Measurements from ENCODE around the gene SPPL2B.
"Not testable (repeated sequence)": the region's sequence is repeated elsewhere in the genome, so short reads cannot be mapped to it uniquely, and the experiment has no call there.

The SPPL2B gene

GRCh38 chr19:2338055-2338615, 9.7 kb downstream of the SPPL2B start:
- DNase-seq (ENCODE audit: low read depth in 2 of 2), result no peak

DNA sequence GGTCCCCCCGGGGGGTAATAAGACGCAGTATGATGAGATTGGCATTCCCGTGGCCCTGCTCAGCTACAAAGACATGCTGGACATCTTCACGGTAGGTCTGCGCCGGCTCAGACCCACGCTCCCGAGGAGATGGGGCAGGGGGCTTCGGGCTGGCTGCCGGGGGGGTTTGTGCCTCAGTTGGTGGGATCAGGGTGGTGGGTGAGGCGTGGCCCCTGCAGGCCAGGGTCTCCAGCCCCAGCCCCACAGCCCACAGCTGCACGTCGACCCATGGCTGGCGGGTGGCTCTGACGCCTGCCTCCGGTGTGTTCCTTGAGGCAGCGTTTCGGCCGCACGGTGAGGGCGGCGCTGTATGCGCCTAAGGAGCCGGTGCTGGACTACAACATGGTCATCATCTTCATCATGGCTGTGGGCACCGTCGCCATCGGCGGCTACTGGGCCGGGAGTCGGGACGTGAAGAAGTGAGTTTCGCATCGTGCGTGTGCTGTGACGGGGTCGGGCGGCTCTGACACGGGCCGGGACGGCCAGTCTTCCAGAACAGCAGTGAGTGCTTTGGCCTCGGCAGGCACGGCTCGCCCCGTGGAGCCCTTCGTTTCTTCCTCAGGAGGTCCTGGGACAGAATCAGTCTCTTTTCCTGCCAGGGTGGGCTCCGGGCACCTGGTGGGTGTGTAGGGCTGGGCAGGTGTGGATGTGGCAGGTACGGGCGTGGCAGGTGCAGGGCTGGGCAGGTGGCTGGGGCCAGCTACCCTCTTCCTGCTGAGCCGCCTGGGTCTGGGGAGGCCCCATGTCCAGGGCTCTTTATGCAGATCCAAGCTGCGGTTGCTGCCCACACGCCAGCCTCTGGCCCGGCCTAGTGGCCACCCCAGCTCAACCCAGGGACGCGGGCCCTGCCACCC, 10.5 kb downstream of the SPPL2B start:
- DNase-seq (ENCODE audit: low read depth in 2 of 2), result no peak

GRCh38 chr19:2339644-2340310, 11.3 kb downstream of the SPPL2B start:
- no peak for DNase-seq (ENCODE audit: low read depth in 2 of 2)

- no peak for DNase-seq (ENCODE audit: low read depth in 2 of 2)
Observed at GRCh38 chr19:2340496-2341243, 12.2 kb downstream of the SPPL2B start.

DNA sequence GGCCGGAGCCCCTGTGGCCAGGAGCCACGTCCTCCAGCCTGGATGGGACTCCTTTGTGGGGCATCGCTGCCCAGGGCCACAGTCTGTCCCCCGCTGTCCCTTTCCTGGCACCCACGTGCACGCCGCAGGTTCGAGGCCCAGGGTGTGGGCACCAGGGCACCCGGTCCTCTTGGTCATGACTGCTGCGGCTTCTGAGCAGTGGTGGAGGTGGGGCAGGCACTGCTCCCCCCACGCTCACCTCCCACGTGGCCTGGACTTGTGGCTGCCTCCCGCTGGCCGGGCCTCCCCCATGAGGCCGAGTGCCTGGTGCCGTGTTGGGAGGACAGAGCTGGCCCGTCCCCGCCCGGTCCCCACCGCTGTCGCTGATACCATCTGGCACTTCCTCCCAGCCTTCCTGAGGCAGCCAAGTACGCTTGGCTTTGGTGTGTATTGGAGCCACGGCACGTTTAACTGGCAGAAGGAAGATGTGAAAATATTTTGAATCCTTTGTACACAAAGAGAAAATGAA, 12.8 kb downstream of the SPPL2B start:
- no peak for DNase-seq (ENCODE audit: low read depth in 2 of 2)

DNA sequence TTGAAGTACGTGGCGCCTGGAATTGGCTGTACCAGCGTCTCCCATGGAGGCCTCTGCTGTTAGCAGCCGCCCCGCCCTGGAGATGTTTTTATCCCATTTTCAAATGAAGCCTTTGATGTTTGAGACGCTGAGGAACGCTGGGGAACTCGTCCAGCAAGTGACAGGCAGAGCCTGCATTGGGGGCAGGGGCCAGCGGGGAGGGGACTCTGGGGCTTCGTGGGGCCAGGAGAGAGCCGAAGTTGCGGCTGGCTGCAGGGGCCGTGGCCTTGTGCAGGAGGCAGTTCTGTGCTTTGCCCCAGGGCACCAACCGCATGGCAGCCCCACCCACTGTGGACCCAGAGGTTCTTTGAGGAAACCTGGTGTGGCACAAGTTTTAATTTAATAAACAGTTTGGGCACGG, 13.5 kb downstream of the SPPL2B start:
- no peak for DNase-seq (ENCODE audit: low read depth in 2 of 2)

DNA sequence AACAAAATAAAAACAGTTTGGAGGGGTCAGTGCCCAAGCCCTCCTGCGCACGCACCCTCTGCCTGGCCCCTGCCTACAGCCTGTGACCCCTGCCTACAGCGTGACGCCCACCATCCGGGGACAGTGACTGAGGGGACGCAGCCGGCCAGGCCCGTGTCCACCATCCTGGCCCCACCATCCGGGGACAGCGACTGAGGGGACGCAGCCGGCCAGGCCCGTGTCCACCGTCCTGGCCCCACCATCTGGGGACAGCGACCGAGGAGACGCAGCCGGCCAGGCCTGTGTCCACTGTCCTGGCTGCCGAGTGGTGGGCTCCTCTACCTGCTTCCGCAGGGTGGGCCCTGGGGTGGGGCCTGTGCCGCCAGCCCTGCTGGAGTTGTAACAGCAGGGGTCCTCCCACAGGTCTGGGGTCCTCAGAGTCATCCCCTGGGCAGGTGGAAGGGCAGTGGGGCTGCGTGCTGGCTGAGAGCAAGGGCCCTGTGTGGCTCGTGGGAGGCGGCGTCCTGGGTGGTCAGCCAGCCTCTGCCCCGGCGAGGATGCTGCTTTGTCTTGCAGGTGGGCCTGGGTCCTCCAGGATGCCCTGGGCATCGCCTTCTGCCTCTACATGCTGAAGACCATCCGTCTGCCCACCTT, 14.3 kb downstream of the SPPL2B start:
- DNase-seq (ENCODE audit: low read depth in 2 of 2), result no peak

GRCh38 chr19:2343289-2343982, 15.0 kb downstream of the SPPL2B start:
- DNase-seq (ENCODE audit: low read depth in 2 of 2), result no peak

GRCh38 chr19:2344381-2344870, 15.9 kb downstream of the SPPL2B start:
- DNase-seq (ENCODE audit: low read depth in 2 of 2), result no peak

GRCh38 chr19:2345076-2345475, 16.6 kb downstream of the SPPL2B start:
- no peak for DNase-seq (ENCODE audit: low read depth in 2 of 2)

GRCh38 chr19:2345794-2346663, 17.5 kb downstream of the SPPL2B start:
- DNase-seq (ENCODE audit: low read depth in 2 of 2), result no peak

DNA sequence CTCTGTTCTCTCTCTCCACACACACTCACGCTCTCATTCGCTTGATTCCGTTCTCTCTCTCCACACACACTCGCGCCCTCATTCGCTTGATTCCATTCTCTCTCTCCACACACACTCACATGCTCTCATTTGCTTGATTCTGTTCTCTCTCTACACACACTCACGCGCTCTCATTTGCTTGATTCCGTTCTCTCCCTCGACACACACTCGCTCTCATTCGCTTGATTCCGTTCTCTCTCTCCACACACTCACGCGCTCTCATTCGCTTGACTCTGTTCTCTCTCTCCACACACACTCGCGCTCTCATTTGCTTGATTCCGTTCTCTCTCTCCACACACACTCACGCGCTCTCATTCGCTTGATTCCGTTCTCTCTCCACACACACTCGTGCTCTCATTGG, 21.3 kb downstream of the SPPL2B start:
- DNase-seq (ENCODE audit: low read depth in 2 of 2), result not testable (repeated sequence)

GRCh38 chr19:2350656-2351055, 22.2 kb downstream of the SPPL2B start:
- no peak for DNase-seq (ENCODE audit: low read depth in 2 of 2)

GRCh38 chr19:2351591-2351990, 23.1 kb downstream of the SPPL2B start:
- DNase-seq (ENCODE audit: low read depth in 2 of 2), result no peak

GRCh38 chr19:2352121-2352520, 23.6 kb downstream of the SPPL2B start:
- DNase-seq (ENCODE audit: low read depth in 2 of 2), result no peak

GRCh38 chr19:2353159-2353886, 24.8 kb downstream of the SPPL2B start:
- DNase-seq (ENCODE audit: low read depth in 2 of 2), result no peak

- no peak for DNase-seq (ENCODE audit: low read depth in 2 of 2)
Observed at GRCh38 chr19:2353887-2354592, 25.6 kb downstream of the SPPL2B start.

DNA sequence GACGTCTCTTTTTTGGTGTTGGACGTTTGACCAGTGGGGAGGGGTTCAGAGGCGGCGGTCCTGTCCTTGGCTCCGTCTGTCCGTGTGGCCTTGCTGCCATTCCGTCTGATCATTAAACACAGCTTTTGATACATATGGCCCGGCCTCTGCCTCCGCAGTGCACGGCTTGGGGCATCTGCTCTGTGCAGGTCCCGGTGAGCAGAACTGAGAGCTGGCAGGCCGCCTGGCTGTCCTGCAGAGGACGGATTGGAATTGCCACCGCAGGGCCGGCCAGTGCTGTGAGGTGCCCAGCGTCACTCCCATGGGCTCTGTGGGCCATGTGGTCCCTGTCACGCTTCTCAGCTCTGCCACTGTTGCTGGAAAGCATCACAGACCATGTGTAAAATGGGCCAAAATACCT, 26.2 kb downstream of the SPPL2B start:
- no peak for DNase-seq (ENCODE audit: low read depth in 2 of 2)
